Measurements from ENCODE around the gene CDH23. TPM values are rescaled to one million over a fixed set of nuclear protein-coding genes. Genes with fewer than 3 reads are reported as not detected.

The CDH23 gene
- total RNA-seq, 1 donor from 2014 or later = not detected

GRCh38 chr10:71606257-71607081 is 209.7 kb downstream of the CDH23 start:
- Histone ChIP-seq H3K4me3 (ENCODE audit: low read depth, low read length) (no peak overlapping the region), H3K27me3 (ENCODE audit: control insufficient read depth, insufficient read depth, low read length) (peaks cover 2% of the 10 kb centered on the region), H3K36me3 (ENCODE audit: control insufficient read depth, insufficient read depth, low read length) (no peaks in the 10 kb centered on the region)
- FAIRE-seq (no peak), DNase-seq (ENCODE audit: low read depth) (no peak)
- TF ChIP-seq CTCF (IDR thresholded peaks at IDR 0.05; ENCODE audit: insufficient read depth, low read length, severe bottlenecking) = no peak

GRCh38 chr10:71607082-71607443 is 210.3 kb downstream of the CDH23 start:
- Histone ChIP-seq H3K27me3 (ENCODE audit: control insufficient read depth, insufficient read depth, low read length) (peaks cover 2% of the 10 kb centered on the region), H3K4me3 (ENCODE audit: low read depth, low read length) (no peak overlapping the region), H3K36me3 (ENCODE audit: control insufficient read depth, insufficient read depth, low read length) (no peaks in the 10 kb centered on the region)
- DNase-seq (ENCODE audit: low read depth) (no peak), FAIRE-seq (no peak)
- TF ChIP-seq CTCF (IDR thresholded peaks at IDR 0.05; ENCODE audit: insufficient read depth, low read length, severe bottlenecking) = no peak

GRCh38 chr10:71608819-71609768 is 212.4 kb downstream of the CDH23 start:
- FAIRE-seq (no peak), DNase-seq (ENCODE audit: low read depth) (peak; percentile 29)
- Histone ChIP-seq H3K36me3 (ENCODE audit: control insufficient read depth, insufficient read depth, low read length) (no peaks in the 10 kb centered on the region), H3K4me3 (ENCODE audit: low read depth, low read length) (no peak overlapping the region), H3K27me3 (ENCODE audit: control insufficient read depth, insufficient read depth, low read length) (peaks cover 2% of the 10 kb centered on the region)
- TF ChIP-seq CTCF (IDR thresholded peaks at IDR 0.05; ENCODE audit: insufficient read depth, low read length, severe bottlenecking) = peak; percentile 88

- H3K36me3 ChIP-seq (ENCODE audit: control insufficient read depth, insufficient read depth, low read length) = no peaks in the 10 kb centered on the region
- DNase-seq (ENCODE audit: low read depth) = no peak
- H3K27me3 ChIP-seq (ENCODE audit: control insufficient read depth, insufficient read depth, low read length) = peaks cover 2% of the 10 kb centered on the region
- FAIRE-seq = no peak
- no peak overlapping the region for H3K4me3 ChIP-seq (ENCODE audit: low read depth, low read length)
- no peak for TF ChIP-seq CTCF (IDR thresholded peaks at IDR 0.05; ENCODE audit: insufficient read depth, low read length, severe bottlenecking)
Measured at GRCh38 chr10:71610651-71611050, 213.9 kb downstream of the CDH23 start.

- FAIRE-seq = no peak
- Histone ChIP-seq H3K27me3 (ENCODE audit: control insufficient read depth, insufficient read depth, low read length) (peaks cover 2% of the 10 kb centered on the region), H3K4me3 (ENCODE audit: low read depth, low read length) (no peak overlapping the region), H3K36me3 (ENCODE audit: control insufficient read depth, insufficient read depth, low read length) (no peaks in the 10 kb centered on the region)
- TF ChIP-seq CTCF (IDR thresholded peaks at IDR 0.05; ENCODE audit: insufficient read depth, low read length, severe bottlenecking) = no peak
- DNase-seq (ENCODE audit: low read depth) = no peak
Measured at GRCh38 chr10:71611131-71611530, 214.4 kb downstream of the CDH23 start.
